Left ventricle myocardium inferior (tissue), 1 donor: ENCODE measurements around the gene PLSCR4. TPM values are rescaled to one million over a fixed set of nuclear protein-coding genes. Genes with fewer than 3 reads are reported as not detected.

Experiments
- DNase-seq: peaks from one replicate; pipeline ENCODE4 v3.0.0-alpha.2; 2020
- H3K27ac ChIP-seq: fragments of 200-600 bp; replicated peaks from 2 replicates; pipeline ENCODE4 v1.8.0; 2021
- H3K27me3 ChIP-seq: fragments of 200-600 bp; 2 replicates; pipeline ENCODE4 v1.8.0; 2021; ENCODE audit warnings: low read depth
- H3K36me3 ChIP-seq: fragments of 200-600 bp; 2 replicates; pipeline ENCODE4 v1.8.0; 2021
- H3K4me1 ChIP-seq: fragments of 200-600 bp; 2 replicates; pipeline ENCODE4 v1.8.0; 2021
- H3K4me3 ChIP-seq: fragments of 200-600 bp; 2 replicates; pipeline ENCODE4 v1.8.0; 2021; ENCODE audit warnings: mild to moderate bottlenecking, moderate library complexity
- H3K9me3 ChIP-seq: fragments of 200-600 bp; replicated peaks from 2 replicates; pipeline ENCODE4 v1.8.0; 2021
- intact Hi-C: fragments of 100-400 bp; cut with micrococcal nuclease; formaldehyde crosslinking; loops from one replicate; pipeline ENCODE4 v1.11.0; 2022
- total RNA-seq: library from RNA; stranded (reverse); fragmentation: NEBNext Ultra II Directional; extraction: Animal tissue kit (Norgen Biotek cat#: 25700); gene quantifications from one replicate; pipeline ENCODE4 v1.2.1, GENCODE V29; 2021
- TF ChIP-seq, protein P1 (sequence below): fragments of 200-600 bp; IDR thresholded peaks from 2 replicates; pipeline ENCODE4 v1.8.0; 2021; ENCODE audit warnings: antibody characterized with exemption, mild to moderate bottlenecking, borderline replicate concordance
- donor health status: DM: no; HTN: yes; CAD: no; lungs with severe emphysema.

PLSCR4 gene
- total RNA-seq, 1 donor from 2014 or later = 12.1 TPM

DNA sequence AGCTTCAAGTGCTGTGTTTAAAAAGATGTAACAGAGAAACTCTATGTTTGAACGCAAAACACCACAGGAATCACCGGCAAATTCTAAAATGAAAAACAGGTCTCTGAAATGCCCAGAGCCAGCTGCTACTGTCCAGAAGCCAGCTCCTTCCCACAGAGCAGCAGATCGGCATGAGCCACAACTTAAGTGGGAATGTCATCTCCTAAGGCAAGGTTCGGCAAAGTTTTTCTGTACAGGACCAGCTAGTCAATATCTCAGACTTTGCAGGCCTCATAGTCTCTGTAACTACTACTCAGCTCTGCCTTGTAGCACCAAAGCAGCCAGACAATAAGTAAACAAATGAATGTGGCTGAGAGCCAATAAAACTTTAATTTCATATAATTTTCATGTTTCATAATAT lies 94.8 kb downstream of the PLSCR4 start:
- Histone ChIP-seq H3K4me1 (peaks cover 88% of the 10 kb centered on the region), H3K9me3 (no peaks in the 10 kb centered on the region), H3K4me3 (peak overlapping the region; percentile 88), H3K27me3 (no peaks in the 10 kb centered on the region), H3K36me3 (peaks cover 4% of the 10 kb centered on the region), H3K27ac (peak overlapping the region; percentile 98)
- DNase-seq = peak; percentile 25
- TF ChIP-seq, protein P1, sequence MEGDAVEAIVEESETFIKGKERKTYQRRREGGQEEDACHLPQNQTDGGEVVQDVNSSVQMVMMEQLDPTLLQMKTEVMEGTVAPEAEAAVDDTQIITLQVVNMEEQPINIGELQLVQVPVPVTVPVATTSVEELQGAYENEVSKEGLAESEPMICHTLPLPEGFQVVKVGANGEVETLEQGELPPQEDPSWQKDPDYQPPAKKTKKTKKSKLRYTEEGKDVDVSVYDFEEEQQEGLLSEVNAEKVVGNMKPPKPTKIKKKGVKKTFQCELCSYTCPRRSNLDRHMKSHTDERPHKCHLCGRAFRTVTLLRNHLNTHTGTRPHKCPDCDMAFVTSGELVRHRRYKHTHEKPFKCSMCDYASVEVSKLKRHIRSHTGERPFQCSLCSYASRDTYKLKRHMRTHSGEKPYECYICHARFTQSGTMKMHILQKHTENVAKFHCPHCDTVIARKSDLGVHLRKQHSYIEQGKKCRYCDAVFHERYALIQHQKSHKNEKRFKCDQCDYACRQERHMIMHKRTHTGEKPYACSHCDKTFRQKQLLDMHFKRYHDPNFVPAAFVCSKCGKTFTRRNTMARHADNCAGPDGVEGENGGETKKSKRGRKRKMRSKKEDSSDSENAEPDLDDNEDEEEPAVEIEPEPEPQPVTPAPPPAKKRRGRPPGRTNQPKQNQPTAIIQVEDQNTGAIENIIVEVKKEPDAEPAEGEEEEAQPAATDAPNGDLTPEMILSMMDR = no peak
- intact Hi-C loops = no loop called here

DNA sequence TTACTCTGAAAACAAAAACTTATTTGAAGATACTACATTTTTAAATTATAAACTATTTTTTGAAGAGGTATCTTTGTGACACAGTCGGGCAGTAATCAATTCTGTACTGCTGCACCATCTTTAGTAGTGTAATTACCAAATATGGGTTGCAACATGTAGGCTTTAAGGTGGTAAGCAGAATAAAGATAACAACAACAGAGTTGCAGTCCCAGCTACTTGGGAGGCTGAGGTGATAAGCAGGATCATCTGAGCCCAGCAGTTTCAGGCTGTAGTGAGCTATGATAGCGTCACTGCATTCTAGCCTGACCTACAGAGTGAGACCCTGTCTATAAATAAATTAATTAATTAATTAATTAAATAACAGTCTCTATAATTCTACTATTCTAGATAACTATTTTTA lies 95.9 kb downstream of the PLSCR4 start:
- peak overlapping the region; percentile 98 for H3K27ac ChIP-seq
- TF ChIP-seq, protein P1 = no peak
- H3K27me3 ChIP-seq = no peaks in the 10 kb centered on the region
- intact Hi-C loops = no loop called here
- H3K9me3 ChIP-seq = no peaks in the 10 kb centered on the region
- peaks cover 6% of the 10 kb centered on the region for H3K36me3 ChIP-seq
- peaks cover 83% of the 10 kb centered on the region for H3K4me1 ChIP-seq
- H3K4me3 ChIP-seq = no peak overlapping the region
- DNase-seq = no peak

DNA sequence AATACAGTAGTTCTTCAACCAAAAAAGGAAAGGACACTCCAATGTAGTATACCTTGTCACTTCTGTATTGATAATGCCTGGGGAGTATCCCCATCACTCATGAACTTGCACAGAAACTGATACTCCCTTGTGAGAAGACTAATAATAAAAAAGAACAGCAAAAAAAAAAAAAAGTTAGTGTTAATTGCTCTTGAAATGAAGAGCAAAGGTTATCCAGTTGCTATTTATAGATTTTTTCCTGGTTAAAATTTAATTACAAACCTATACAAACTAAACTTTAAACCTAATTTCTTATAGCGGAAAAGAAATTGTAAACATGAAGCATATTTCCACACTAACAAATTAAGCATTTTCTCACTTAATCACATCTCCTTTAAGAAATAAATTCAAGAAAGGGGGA lies 96.6 kb downstream of the PLSCR4 start:
- TF ChIP-seq, protein P1 = no peak
- H3K27ac ChIP-seq = peak overlapping the region; percentile 98
- intact Hi-C loops = no loop called here
- no peaks in the 10 kb centered on the region for H3K27me3 ChIP-seq
- H3K4me3 ChIP-seq = no peak overlapping the region
- no peak for DNase-seq
- peaks cover 6% of the 10 kb centered on the region for H3K36me3 ChIP-seq
- no peaks in the 10 kb centered on the region for H3K9me3 ChIP-seq
- H3K4me1 ChIP-seq = peaks cover 83% of the 10 kb centered on the region

DNA sequence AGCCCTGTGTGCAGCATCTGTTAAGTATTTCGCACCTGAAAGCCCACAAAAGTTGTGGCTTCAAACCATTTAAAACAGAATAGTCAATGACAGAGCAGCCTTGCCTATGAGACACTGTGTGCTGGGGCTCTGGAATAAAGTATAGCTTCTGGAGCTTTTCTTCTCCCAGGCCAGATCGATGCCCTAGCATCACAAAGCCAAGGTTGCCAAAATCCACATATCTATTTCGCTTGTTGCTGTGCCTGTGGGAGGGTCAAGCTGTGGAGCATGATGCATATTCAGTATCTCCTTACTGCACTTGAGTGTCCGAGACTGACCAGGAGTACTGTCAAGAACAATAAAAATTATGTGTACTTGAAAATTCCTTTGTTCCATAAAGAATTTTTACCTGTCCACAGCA lies 97.5 kb downstream of the PLSCR4 start:
- Histone ChIP-seq H3K4me1 (peaks cover 83% of the 10 kb centered on the region), H3K9me3 (no peaks in the 10 kb centered on the region), H3K27me3 (no peaks in the 10 kb centered on the region), H3K4me3 (no peak overlapping the region), H3K36me3 (peaks cover 6% of the 10 kb centered on the region), H3K27ac (peak overlapping the region; percentile 98)
- TF ChIP-seq, protein P1 = no peak
- intact Hi-C loops = no loop called here
- no peak for DNase-seq

DNA sequence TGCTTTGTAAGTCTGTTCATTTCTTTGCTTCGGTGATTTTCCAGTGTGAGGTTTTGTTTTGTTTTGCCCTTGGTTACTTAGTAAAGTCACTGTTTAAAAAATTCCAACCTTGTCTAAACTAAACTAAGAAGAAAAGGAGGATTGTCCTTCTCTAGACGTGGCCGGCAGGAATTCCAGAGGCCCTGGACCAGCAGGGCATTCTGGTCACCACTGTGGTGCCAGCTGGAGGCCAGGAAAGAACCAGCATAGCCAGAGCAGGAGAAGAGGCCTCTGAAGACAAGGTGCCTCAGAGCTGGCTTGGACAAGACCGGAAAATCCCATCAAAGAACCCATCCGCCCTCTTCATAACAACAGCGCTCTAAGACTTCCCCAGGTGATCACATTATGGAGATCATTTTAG lies 98.1 kb downstream of the PLSCR4 start:
- TF ChIP-seq, protein P1 = no peak
- H3K36me3 ChIP-seq = peaks cover 6% of the 10 kb centered on the region
- H3K9me3 ChIP-seq = no peaks in the 10 kb centered on the region
- peak overlapping the region; percentile 7 for H3K4me3 ChIP-seq
- intact Hi-C loops = no loop called here
- no peak for DNase-seq
- no peaks in the 10 kb centered on the region for H3K27me3 ChIP-seq
- H3K4me1 ChIP-seq = peaks cover 82% of the 10 kb centered on the region
- peak overlapping the region; percentile 98 for H3K27ac ChIP-seq
